Fibroblast of pulmonary artery (primary cell): ENCODE results near the gene LTBP1.

Source experiments
- DNase-seq: peaks from one replicate; pipeline ENCODE4 v3.0.0-alpha.2; 2010; ENCODE audit warnings: low read depth
- H3K4me3 ChIP-seq: replicated peaks from 2 replicates; pipeline ENCODE4 v1.5.1; 2011; ENCODE audit warnings: low read depth, mild to moderate bottlenecking, control low read depth, low read length, moderate library complexity
- TF ChIP-seq, protein P1 (sequence below): IDR thresholded peaks from 2 replicates; pipeline ENCODE4 v1.5.1; 2011; ENCODE audit warnings: mild to moderate bottlenecking, control low read depth, low read length, inconsistent platforms; ENCODE audit errors: missing control alignments

Gene LTBP1

DNA sequence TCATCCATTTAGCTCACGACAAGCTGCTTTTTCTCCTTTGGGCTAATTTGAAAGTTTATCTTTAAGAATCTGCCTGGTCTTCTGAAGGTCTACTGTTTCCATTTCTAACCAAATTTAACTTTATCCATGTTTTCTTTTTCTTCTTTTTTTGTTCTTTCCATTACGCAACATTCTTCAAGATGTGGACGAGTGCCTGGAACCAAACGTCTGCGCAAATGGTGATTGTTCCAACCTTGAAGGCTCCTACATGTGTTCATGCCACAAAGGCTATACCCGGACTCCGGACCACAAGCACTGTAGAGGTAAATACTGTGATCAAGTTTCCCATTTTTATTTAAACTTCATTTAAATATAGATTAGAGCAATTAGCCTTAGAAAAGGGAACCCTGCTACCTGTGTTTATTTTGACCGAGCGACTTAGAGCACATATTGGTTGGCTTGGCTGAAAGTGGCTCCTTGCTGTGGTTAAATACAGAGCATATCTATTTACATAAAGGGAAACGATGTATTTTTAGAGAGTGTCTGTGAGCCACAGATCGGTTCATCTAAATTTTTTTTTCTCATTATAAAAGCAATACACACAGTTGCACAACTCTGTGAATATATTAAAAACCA is 346.3 kb downstream of the LTBP1 start:
- TF ChIP-seq, protein P1, sequence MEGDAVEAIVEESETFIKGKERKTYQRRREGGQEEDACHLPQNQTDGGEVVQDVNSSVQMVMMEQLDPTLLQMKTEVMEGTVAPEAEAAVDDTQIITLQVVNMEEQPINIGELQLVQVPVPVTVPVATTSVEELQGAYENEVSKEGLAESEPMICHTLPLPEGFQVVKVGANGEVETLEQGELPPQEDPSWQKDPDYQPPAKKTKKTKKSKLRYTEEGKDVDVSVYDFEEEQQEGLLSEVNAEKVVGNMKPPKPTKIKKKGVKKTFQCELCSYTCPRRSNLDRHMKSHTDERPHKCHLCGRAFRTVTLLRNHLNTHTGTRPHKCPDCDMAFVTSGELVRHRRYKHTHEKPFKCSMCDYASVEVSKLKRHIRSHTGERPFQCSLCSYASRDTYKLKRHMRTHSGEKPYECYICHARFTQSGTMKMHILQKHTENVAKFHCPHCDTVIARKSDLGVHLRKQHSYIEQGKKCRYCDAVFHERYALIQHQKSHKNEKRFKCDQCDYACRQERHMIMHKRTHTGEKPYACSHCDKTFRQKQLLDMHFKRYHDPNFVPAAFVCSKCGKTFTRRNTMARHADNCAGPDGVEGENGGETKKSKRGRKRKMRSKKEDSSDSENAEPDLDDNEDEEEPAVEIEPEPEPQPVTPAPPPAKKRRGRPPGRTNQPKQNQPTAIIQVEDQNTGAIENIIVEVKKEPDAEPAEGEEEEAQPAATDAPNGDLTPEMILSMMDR = no peak
- no peak for DNase-seq
- no peak overlapping the region for H3K4me3 ChIP-seq

DNA sequence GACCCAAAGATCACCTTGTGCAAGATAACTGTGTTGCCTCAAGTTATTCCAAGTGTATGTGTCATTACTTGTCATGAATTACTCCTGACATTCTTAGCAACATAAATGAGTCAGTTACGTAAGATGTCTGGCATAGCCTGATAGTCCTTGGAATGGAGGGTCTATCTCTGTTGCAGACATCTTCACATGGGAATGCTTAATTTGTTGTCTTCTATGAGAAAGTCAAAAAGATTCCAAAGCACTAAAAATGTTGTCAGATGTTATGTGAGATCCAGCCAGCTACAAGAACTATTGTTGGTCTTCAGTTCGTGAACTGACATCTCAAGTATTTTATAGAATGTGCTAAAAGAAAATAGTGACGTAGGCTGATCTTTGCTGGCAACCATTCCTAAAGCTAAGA is 351.5 kb downstream of the LTBP1 start:
- TF ChIP-seq, protein P1 = no peak
- DNase-seq = peak; percentile 60
- no peak overlapping the region for H3K4me3 ChIP-seq

DNA sequence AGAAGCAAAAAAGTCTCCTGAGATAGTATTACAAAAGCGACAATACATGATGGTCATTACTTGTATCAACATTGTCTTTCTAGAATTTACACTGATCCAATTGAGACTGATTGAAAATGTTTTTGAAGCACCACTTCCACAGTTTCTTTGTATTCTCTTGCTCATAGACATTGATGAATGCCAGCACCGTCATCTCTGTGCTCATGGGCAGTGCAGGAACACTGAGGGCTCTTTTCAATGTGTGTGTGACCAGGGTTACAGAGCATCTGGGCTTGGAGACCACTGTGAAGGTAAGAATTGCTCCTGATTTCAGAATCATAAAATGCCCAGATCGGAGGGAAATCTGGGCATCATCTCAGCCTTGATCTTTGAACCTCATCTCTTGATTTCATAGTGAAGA is 354.6 kb downstream of the LTBP1 start:
- TF ChIP-seq, protein P1 = no peak
- H3K4me3 ChIP-seq = no peak overlapping the region
- DNase-seq = no peak

DNA sequence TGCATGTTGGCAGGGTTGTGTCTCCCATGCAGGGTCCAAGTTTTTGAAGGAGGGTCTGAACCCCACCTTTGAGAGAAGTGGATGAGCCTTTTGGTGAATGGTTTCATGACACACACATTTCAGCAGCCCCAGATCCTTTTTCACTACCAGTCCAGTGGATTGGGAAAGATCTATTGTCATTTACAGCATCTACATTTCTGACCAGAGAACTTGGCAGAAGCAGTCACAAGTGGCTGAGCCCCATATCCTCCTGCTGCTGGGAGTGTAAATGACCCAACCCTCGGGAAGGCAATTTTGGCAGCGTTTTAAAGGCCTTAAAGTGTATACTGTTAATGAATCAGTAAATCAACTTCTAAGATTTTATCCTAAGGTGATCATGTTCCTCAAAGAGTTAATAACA is 355.6 kb downstream of the LTBP1 start:
- TF ChIP-seq, protein P1 = no peak
- DNase-seq = no peak

DNA sequence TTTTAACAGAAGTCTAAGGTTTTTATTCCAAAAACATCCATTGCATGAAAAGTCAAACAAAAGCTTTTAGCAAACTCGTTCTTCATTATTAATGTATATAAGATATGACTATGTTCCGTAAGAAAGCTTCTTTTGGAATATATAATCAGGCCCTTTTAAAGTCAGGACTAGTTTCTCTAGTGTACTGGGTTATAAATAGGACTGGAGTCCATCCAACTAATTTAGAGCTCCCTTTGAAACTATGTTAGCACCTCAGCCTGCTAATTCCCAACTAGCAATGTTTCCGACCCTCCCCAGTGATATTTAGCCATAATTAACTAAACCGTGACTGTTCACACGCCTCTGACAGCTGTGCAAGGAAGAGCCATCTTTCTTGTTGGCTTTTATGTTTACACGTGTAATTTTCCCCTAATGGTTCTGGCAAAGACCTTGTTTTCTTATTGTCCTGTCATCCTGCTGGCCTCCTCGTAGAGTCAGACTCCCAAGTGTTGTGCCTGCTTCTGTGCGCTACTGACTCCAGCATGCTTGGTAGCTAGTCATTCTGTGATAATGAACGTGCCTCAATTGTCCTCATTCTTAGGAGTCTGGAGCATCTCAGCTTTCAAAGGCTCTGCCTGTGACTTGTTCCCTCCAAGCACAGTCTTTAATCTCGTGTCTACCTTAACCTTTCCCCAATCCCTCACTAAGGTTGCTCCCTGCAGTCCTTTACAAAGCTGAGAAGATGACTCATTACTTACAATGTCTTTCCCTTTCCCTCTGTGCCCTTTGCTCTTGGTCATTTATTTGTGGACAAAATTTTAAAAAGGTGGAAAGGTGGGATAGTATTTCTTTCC is 357.5 kb downstream of the LTBP1 start:
- no peak for DNase-seq
- TF ChIP-seq, protein P1 = no peak
- no peak overlapping the region for H3K4me3 ChIP-seq

More for the DNA sequence above, 355.6 kb downstream of the LTBP1 start:
- H3K4me3 ChIP-seq = no peak overlapping the region

DNA sequence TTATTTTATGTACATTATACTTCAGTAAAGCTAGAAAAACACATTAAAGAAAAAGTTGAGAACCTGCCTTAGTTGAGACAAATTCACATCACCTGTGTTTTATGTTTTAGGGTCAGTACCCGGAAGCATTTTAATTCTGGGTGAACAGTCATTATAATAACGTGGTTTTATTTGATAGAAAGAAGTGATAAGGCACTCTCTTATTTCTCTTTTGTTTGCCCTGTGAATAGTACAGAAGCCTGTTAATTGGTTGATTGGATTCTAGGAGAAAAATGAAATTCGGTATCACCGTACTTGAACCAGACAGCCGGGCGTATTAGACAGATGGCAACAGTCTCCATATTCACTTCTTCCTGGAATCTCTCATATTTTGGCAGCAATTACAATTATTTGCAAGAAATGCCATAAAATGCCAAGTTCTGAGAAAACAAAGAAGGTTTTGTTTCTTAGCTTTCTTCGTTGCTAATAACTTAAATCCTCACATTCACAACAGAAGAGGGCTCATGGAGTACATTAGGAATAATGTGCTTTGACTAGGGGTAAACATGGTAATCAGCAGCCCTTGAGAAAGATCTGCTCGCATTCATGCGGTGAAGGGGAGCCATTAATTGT is 361.0 kb downstream of the LTBP1 start:
- H3K4me3 ChIP-seq = no peak overlapping the region
- TF ChIP-seq, protein P1 = no peak
- DNase-seq = no peak
